HFF-Myc (cell line): Measurements from ENCODE around the gene EPC2.

ENCODE experiments used
- DNase-seq: peaks from one replicate; pipeline ENCODE4 v3.0.0-alpha.2; 2011; ENCODE audit warnings: low read depth; ENCODE audit errors: extremely low read depth
- H3K4me3 ChIP-seq: replicated peaks from 2 replicates; pipeline ENCODE4 v1.5.1; 2011; ENCODE audit warnings: low read depth, mild to moderate bottlenecking, control low read depth, low read length
- TF ChIP-seq, protein P1 (sequence below): IDR thresholded peaks from 2 replicates; pipeline ENCODE4 v1.5.1; 2012; ENCODE audit warnings: mild to moderate bottlenecking, low read depth, low read length, control low read depth; ENCODE audit errors: missing control alignments

The EPC2 gene

DNA sequence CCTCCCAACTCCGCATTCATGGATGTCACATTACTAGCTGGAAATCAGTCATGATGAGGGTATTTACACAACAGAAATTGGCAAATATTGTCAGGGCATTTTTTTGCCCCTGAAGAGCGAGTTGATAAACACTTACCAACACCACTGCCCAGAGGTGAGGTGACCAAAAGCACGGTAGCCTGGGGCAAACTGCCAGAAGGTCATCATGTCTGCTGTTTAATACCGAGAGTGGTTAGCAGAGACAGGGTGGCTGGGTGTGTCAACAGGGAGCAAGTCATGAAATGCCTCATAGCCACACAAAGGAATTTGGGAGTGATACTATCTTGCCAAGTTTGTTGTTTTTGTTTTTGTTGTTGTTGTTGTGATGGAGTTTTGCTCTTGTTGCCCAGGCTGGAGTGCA lies 37.0 kb upstream of the EPC2 start:
- TF ChIP-seq, protein P1, sequence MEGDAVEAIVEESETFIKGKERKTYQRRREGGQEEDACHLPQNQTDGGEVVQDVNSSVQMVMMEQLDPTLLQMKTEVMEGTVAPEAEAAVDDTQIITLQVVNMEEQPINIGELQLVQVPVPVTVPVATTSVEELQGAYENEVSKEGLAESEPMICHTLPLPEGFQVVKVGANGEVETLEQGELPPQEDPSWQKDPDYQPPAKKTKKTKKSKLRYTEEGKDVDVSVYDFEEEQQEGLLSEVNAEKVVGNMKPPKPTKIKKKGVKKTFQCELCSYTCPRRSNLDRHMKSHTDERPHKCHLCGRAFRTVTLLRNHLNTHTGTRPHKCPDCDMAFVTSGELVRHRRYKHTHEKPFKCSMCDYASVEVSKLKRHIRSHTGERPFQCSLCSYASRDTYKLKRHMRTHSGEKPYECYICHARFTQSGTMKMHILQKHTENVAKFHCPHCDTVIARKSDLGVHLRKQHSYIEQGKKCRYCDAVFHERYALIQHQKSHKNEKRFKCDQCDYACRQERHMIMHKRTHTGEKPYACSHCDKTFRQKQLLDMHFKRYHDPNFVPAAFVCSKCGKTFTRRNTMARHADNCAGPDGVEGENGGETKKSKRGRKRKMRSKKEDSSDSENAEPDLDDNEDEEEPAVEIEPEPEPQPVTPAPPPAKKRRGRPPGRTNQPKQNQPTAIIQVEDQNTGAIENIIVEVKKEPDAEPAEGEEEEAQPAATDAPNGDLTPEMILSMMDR, result no peak
- no peak overlapping the region for H3K4me3 ChIP-seq
- no peak for DNase-seq

DNA sequence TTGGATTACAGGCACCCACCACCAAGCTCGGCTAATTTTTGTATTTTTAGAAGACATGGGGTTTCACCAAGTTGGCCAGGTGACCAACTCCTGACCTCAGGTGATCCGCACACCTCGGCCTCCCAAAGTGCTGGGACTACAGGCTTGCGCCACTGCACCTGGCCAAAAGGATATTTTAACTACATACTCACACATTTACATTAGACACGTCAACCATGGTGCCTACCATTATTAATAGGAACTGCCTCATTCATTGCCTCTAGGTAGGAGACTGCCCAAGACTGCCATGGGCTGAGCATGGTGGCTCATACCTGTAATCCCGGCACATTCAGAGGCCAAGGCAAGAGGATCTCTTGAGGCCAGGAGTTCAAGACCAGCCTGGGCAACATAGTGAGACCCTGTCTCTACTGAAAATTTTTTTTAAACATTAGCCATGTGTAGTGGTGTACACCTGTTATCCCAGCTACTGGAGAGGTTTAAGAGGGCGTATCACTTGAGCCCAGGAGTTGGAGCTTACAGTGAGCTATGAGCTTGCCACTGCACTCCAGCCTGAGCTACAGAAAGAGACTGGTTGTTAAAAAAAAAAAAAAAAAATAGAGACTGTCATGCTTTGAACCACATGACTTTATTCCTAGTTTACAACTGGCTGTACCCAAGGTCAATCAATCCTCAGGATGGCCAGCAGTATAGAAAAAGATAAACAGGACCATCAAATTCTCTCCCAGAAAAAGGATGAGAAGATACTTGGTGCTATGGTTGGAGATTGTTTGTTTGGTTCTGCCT lies 31.1 kb upstream of the EPC2 start:
- no peak overlapping the region for H3K4me3 ChIP-seq
- no peak for DNase-seq
- TF ChIP-seq, protein P1, result no peak

DNA sequence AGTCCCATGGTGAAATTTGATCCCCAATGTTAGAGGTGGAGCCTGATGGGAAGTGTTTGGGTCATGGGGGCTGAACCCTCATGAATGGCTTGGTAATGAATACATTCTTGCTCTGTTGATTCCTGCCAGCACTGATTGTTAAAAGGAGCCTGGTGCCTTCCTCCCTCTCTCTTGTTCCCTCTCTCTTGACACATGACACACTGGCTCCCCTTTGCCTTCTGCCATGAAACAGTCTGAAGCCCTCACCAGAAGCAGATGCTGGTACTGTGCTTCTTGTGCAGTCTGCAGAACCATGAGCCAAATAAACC lies 30.6 kb upstream of the EPC2 start:
- no peak overlapping the region for H3K4me3 ChIP-seq
- peak; percentile 20 for DNase-seq
- TF ChIP-seq, protein P1, result no peak

DNA sequence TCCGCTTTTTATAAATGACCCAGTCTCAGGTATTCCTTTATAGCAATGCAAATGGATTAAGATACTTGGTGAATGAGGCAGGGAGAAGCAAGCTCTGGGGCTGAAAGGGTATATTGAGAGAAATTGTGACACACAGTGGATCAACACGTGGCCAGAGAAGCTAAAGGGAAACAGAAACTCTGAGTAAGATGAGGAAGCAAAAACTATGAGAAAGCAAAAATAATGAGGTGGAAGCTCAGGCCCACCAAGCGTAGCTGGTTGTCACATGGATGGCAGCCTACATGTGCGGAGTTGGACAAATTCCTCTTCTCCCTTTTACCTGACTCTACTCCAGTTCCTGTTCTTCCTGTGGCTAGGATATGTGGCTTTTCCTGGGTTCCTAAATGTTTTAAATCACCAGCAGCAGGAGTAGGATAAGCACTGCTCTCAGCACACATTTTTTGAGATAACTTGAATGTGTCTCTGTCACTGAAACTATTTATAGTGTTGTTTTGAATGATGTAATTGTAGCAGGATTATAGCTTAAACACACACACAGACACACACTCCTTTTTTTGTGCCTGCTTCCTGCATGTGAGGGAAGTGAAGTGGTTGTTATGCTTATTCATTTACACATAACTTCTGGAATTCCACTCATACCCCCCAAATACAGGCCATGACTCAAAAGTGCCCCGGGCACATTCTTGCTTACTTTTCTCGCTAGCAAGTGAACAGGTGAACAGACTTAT lies 30.1 kb upstream of the EPC2 start:
- peak; percentile 29 for DNase-seq
- TF ChIP-seq, protein P1, result no peak
- no peak overlapping the region for H3K4me3 ChIP-seq

DNA sequence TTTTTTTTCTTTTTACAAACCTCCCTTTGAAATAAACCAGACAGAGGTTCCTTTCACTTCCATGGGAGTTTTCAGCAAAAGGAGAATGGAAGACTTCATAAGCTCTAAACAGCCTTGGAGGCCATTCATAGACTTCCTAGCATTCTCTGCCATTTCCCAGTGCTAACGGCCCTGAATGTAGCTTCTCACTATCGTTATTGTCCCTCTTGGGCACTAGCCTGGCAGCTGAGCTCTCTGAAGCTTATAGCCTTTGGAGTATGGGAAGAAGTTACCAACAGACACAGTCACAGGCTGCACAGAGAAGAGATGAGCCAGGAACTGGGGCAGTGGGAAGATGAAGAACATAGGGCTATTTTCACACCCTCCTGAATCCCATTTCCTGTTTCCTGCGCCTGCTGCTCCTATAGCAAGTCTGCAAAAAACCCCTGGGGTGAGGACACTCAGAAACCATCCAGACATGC lies 29.1 kb upstream of the EPC2 start:
- TF ChIP-seq, protein P1, result no peak
- DNase-seq, result no peak
- no peak overlapping the region for H3K4me3 ChIP-seq

DNA sequence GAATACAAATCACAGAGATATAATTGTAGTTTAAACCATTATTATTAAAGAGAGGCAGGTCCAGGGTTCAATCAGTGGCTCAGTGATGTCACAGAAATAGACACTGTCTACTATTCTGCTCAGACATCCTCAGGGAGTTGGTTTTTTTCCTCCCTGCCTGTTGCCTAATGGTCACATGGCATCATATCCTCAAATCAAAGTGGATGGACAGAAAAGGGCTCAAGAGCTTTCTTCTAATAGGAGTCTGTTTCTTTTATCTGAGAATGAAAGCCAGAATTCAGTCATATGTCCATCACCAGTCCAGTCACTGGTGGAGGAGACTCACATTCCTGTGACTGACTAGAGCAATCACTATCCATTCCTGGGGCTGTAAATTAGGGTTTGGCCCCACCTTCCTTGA lies 27.9 kb upstream of the EPC2 start:
- TF ChIP-seq, protein P1, result no peak
- no peak overlapping the region for H3K4me3 ChIP-seq
- DNase-seq, result no peak
